MCF 10A (cell line): Measurements from ENCODE around the gene ZCCHC9. TPM values are rescaled to one million over a fixed set of nuclear protein-coding genes. Genes with fewer than 3 reads are reported as not detected.
A peak's percentile ranks its signal among the peaks of the same experiment; 100 is the strongest.
"Not testable (repeated sequence)": the region's sequence is repeated elsewhere in the genome, so short reads cannot be mapped to it uniquely, and the experiment has no call there.

Source experiments
- BruUV-seq: library from RNA; stranded (reverse); fragments of 400-500 nt; replicated peaks from 2 replicates; lab custom pipeline; 2021; lab: Mats Ljungman, UMichigan
- CTCF ChIA-PET: fragments of 300-600 bp; sonication (Branson Sonifier 250); formaldehyde crosslinking; extraction: SDS; loops from one replicate; lab custom pipeline; 2021; ENCODE audit warnings: antibody characterized with exemption, inconsistent platforms; lab: Yijun Ruan, JAX
- POLR2A ChIA-PET: fragments of 300-600, 350-650 bp; sonication (Branson Sonifier 250); formaldehyde crosslinking; extraction: SDS; loops from one replicate; lab custom pipeline; 2020; ENCODE audit warnings: antibody characterized with exemption, inconsistent platforms; lab: Yijun Ruan, JAX
- DNase-seq: peaks from one replicate; pipeline ENCODE4 v3.0.0-alpha.2; 2018; ENCODE audit not compliant: unreplicated experiment
- H3K27ac Mint-ChIP-seq: one replicate; pipeline ENCODE4 v1.8.0; 2022; ENCODE audit warnings: mild to moderate bottlenecking, low read depth, mixed read lengths; ENCODE audit not compliant: unreplicated experiment
- H3K27me3 Mint-ChIP-seq: one replicate; pipeline ENCODE4 v1.8.0; 2022; ENCODE audit warnings: mixed read lengths; ENCODE audit not compliant: insufficient read depth, unreplicated experiment
- H3K36me3 Mint-ChIP-seq: one replicate; pipeline ENCODE4 v1.8.0; 2022; ENCODE audit warnings: mild to moderate bottlenecking, moderate library complexity, mixed read lengths; ENCODE audit not compliant: insufficient read depth, unreplicated experiment
- H3K4me1 Mint-ChIP-seq: one replicate; pipeline ENCODE4 v1.8.0; 2022; ENCODE audit warnings: mixed read lengths; ENCODE audit not compliant: insufficient read depth, unreplicated experiment
- H3K4me3 Mint-ChIP-seq: one replicate; pipeline ENCODE4 v1.8.0; 2022; ENCODE audit warnings: mild to moderate bottlenecking, moderate library complexity, mixed read lengths; ENCODE audit not compliant: unreplicated experiment
- H3K9me3 Mint-ChIP-seq: one replicate; pipeline ENCODE4 v1.8.0; 2022; ENCODE audit warnings: mixed read lengths; ENCODE audit not compliant: unreplicated experiment
- intact Hi-C: fragments of 100-400 bp; cut with micrococcal nuclease; formaldehyde crosslinking; loops from 2 replicates; pipeline ENCODE4 v1.14.1; 2022
- total RNA-seq: library from RNA; stranded (reverse); gene quantifications from 2 replicates; pipeline ENCODE4 v1.2.3, GENCODE V29; 2022
- TF ChIP-seq, protein P1 (sequence below): fragments of 200-600 bp; IDR thresholded peaks from one replicate; pipeline ENCODE4 v1.8.0; 2022; ENCODE audit warnings: antibody characterized with exemption, mild to moderate bottlenecking; ENCODE audit not compliant: unreplicated experiment

ZCCHC9 gene
- total RNA-seq, 1 experiment from 2014 or later = 31.5 TPM

DNA sequence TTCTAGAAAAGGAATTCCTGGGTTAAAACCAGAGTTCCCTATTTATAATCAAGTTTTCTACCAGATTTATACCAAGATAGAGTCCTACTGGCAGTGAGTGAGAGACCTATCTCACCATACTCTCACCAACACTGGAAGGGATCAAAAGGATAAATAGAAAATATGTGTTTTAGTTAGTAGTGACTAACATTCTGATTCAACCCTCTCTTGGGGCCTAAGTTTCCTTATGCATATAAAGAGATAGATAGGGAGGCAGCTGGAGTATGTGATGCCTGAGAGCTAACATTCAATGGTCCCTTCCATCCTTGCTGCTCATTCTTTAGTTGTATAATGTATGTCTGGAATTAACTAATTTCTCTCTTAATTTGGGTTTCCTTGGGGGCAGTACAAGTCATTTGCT is 36.3 kb upstream of the ZCCHC9 start:
- intact Hi-C loops = no loop called here
- H3K9me3 Mint-ChIP-seq = peaks cover 11% of the 10 kb centered on the region
- no peak overlapping the region for H3K27ac Mint-ChIP-seq
- no peak overlapping the region for H3K4me3 Mint-ChIP-seq
- peaks cover 10% of the 10 kb centered on the region for H3K4me1 Mint-ChIP-seq
- BruUV-seq = no TSS peak
- ChIA-PET POLR2A (interaction anchor here (1.0 kb wide), 1 partner anchor 23 kb away, joined by 3 read pairs; no protein-coding TSS in a partner anchor), CTCF (no interaction called here)
- no peak for DNase-seq
- H3K36me3 Mint-ChIP-seq = no peaks in the 10 kb centered on the region
- no peaks in the 10 kb centered on the region for H3K27me3 Mint-ChIP-seq
- TF ChIP-seq, protein P1, sequence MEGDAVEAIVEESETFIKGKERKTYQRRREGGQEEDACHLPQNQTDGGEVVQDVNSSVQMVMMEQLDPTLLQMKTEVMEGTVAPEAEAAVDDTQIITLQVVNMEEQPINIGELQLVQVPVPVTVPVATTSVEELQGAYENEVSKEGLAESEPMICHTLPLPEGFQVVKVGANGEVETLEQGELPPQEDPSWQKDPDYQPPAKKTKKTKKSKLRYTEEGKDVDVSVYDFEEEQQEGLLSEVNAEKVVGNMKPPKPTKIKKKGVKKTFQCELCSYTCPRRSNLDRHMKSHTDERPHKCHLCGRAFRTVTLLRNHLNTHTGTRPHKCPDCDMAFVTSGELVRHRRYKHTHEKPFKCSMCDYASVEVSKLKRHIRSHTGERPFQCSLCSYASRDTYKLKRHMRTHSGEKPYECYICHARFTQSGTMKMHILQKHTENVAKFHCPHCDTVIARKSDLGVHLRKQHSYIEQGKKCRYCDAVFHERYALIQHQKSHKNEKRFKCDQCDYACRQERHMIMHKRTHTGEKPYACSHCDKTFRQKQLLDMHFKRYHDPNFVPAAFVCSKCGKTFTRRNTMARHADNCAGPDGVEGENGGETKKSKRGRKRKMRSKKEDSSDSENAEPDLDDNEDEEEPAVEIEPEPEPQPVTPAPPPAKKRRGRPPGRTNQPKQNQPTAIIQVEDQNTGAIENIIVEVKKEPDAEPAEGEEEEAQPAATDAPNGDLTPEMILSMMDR = no peak

DNA sequence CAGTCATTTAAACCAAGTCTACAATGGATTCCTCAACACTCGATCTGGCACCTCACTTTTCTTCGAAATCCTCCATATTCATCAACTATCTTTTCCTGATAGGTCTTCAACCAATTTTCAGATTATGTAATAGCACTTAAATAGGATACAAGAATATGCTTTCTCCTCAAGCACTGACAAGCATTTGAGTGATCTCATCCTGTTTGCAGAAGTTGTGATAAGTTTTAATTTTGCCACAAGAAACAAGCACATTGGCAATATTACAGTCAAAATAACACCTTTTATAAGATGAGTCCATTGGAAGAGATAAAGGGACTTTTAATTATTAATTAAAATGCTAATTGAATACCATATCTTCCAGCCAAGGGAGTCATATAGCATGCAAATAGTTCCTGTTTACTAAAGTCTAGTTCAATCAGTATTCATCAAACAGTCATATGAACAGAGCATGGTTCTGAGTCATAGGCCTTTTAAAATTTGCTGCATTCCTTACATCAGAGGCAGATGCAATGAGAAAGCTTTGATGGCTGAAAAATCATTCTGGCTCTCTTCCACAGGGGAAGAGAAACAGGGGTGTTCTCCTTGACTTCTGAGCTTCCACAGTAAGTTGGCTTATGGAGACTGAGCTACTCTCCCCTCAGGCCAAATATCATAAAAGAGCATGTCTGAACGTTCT is 32.7 kb upstream of the ZCCHC9 start:
- POLR2A ChIA-PET = interaction anchor here (0.6 to 4.0 kb wide), 7 partner anchors 12 to 554 kb away, joined by 3 to 13 read pairs (median 5); partner anchors contain the start of gene ZCCHC9
- BruUV-seq = no TSS peak

DNA sequence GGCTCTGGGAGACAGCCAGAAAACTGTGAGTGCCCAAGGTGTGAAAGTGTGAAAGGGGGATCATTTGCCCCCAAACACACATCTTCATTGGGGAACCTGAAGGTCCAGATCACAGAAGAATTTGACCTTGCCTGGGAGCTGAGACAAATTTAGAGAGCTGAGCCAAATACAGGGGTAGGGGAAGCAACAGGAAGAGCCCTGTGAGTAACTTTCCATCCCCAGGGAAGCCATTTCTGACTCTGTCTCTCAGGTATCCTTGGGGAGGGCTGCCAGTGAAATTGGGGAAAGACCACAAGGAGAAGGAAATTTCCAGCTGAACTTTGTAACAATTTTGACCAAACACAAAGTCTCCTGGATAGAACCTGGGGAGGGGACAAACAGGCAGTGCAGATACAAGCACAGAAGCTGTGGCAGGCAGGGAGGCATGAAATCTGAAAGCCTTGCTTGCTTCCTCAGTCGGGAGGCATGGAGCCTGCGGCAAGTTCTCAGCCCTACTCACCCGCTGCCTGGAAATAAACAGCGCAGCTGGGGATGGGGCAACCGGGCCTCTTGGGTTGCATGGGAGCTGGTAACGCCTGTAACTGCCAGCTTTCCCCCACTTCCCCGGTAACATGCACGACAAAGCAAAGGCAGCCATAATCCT is 31.5 kb upstream of the ZCCHC9 start:
- TF ChIP-seq, protein P1 = no peak
- intact Hi-C loops = no loop called here

More for the DNA sequence above, 32.7 kb upstream of the ZCCHC9 start:
- Mint-ChIP-seq H3K4me3 (no peak overlapping the region), H3K27ac (peak overlapping the region; percentile 49), H3K4me1 (peaks cover 10% of the 10 kb centered on the region), H3K9me3 (no peaks in the 10 kb centered on the region), H3K27me3 (no peaks in the 10 kb centered on the region), H3K36me3 (no peaks in the 10 kb centered on the region)
- intact Hi-C loops = no loop called here
- DNase-seq = peak; percentile 56
- TF ChIP-seq, protein P1 = no peak
- CTCF ChIA-PET = interaction anchor here (0.6 to 1.4 kb wide), 5 partner anchors 15 to 1180 kb away, joined by 3 to 7 read pairs (median 3); no protein-coding TSS in a partner anchor

DNA sequence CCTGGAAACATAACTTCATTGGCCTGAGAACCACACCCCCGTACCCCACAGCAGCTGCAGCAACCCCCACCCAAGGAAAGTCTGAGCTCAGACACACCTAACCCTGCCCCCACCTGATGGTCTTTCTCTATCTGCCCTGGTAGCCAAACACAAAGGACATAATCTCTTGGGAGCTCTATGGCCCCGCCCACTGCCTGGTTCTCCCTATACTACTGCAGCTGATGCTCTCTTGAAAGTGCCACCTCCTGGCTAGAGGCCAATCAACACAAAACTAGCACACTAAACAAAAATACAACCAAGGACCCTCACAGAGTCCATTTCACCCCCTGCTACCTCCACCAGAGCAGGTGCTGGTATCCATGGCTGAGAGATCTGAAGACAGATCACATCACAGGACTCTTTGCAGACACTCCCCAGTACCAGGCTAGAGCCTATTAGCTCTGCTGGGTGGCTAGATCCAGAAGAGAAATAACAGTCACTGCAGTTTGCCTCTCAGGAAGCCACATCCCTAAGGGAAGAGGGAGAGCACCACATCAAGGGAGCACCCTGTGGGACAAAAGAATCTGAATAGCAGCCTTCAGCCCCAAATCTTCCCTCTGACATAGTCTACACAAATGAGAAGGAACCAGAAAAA is 30.9 kb upstream of the ZCCHC9 start:
- H3K27me3 Mint-ChIP-seq, BruUV-seq, H3K27ac Mint-ChIP-seq, H3K4me3 Mint-ChIP-seq, H3K9me3 Mint-ChIP-seq, DNase-seq, H3K36me3 Mint-ChIP-seq, intact Hi-C loops: not testable (repeated sequence)
- H3K4me1 Mint-ChIP-seq = peaks cover 10% of the 10 kb centered on the region
- ChIA-PET CTCF (interaction anchor here (1.3 to 2.6 kb wide), 2 partner anchors 13 to 29 kb away, joined by 4 to 12 read pairs; no protein-coding TSS in a partner anchor), POLR2A (interaction anchor here (0.6 to 4.0 kb wide), 4 partner anchors 17 to 581 kb away, joined by 3 to 13 read pairs (median 5); partner anchors contain the start of gene ZCCHC9)

More for the DNA sequence above, 31.5 kb upstream of the ZCCHC9 start:
- Mint-ChIP-seq H3K4me3 (no peak overlapping the region), H3K27ac (peak overlapping the region; percentile 32), H3K9me3 (peaks cover 8% of the 10 kb centered on the region), H3K36me3 (no peaks in the 10 kb centered on the region), H3K27me3 (no peaks in the 10 kb centered on the region), H3K4me1 (peaks cover 10% of the 10 kb centered on the region)
- no TSS peak for BruUV-seq
- ChIA-PET CTCF (interaction anchor here (0.6 to 2.6 kb wide), 6 partner anchors 14 to 137 kb away, joined by 3 to 12 read pairs (median 4); no protein-coding TSS in a partner anchor), POLR2A (interaction anchor here (0.6 to 4.0 kb wide), 6 partner anchors 18 to 555 kb away, joined by 4 to 13 read pairs (median 5); partner anchors contain the start of gene ZCCHC9)
- DNase-seq = no peak
